ENCODE data around the gene MBNL2.

- TF ChIP-seq CTCF (IDR thresholded peaks at IDR 0.05; ENCODE audit: low read length) = no peak
- no peak for TF ChIP-seq EZH2 (optimal IDR thresholded peaks at IDR 0.05; ENCODE audit: low read depth, low read length)
Observed at GRCh38 chr13:97382276-97382675, 160.1 kb downstream of the MBNL2 start.

Data from MM.1S (cell line).